HG03439 (cell line): ENCODE data around the gene CCDC157.

ENCODE experiments used
- ATAC-seq: cut with Tn5 transposase; IDR thresholded peaks from one replicate; pipeline ENCODE4 v1.9.1; 2021; ENCODE audit warnings: mild to moderate bottlenecking, moderate library complexity; ENCODE audit not compliant: unreplicated experiment

CCDC157 gene

GRCh38 chr22:30356449-30357235, at the start of gene CCDC157, which contains the start of gene SF3A1:
CCDC157 (plus strand) TSS chr22:30357007; CDS start chr22:30366001, 8,994 bp downstream.
SF3A1 (minus strand) TSS chr22:30356894; CDS start chr22:30356792, 102 bp downstream.
- peak; percentile 91 for ATAC-seq

- no peak for ATAC-seq
Measured at GRCh38 chr22:30307041-30307574, 49.7 kb upstream of the CCDC157 start.

- ATAC-seq, result no peak
Measured at GRCh38 chr22:30308093-30308492, 48.7 kb upstream of the CCDC157 start.

- no peak for ATAC-seq
Measured at GRCh38 chr22:30308518-30309230, 48.1 kb upstream of the CCDC157 start.

- no peak for ATAC-seq
Measured at GRCh38 chr22:30309951-30310741, 46.7 kb upstream of the CCDC157 start.

- ATAC-seq, result no peak
Measured at GRCh38 chr22:30310881-30311771, 45.7 kb upstream of the CCDC157 start.

GRCh38 chr22:30312053-30312452, 44.8 kb upstream of the CCDC157 start:
- no peak for ATAC-seq

- ATAC-seq, result no peak
Measured at GRCh38 chr22:30313527-30314363, 43.1 kb upstream of the CCDC157 start.

- ATAC-seq, result no peak
Measured at GRCh38 chr22:30314915-30315314, 41.9 kb upstream of the CCDC157 start.

GRCh38 chr22:30315962-30316576, 40.7 kb upstream of the CCDC157 start:
- no peak for ATAC-seq

GRCh38 chr22:30317778-30318177, 39.0 kb upstream of the CCDC157 start:
- ATAC-seq, result no peak

- ATAC-seq, result no peak
Measured at GRCh38 chr22:30318799-30319419, 37.9 kb upstream of the CCDC157 start.

GRCh38 chr22:30320021-30320556, 36.7 kb upstream of the CCDC157 start:
- no peak for ATAC-seq

- ATAC-seq, result no peak
Measured at GRCh38 chr22:30321461-30321860, 35.3 kb upstream of the CCDC157 start.

- no peak for ATAC-seq
Measured at GRCh38 chr22:30323246-30323645, 33.6 kb upstream of the CCDC157 start.

GRCh38 chr22:30324014-30324730, 32.6 kb upstream of the CCDC157 start:
- no peak for ATAC-seq

- ATAC-seq, result no peak
Measured at GRCh38 chr22:30325065-30325720, 31.6 kb upstream of the CCDC157 start.
